Gastrocnemius medialis (tissue), 4 donors: ENCODE measurements around the gene FOXF1.

Experiments
- POLR2A ChIP-seq, 2 donors: fragments of 450-650 bp; IDR thresholded peaks; one replicate each; pipeline ENCODE4 v1.6.1; 2017; ENCODE audit warnings: antibody characterized with exemption in 2 of 2, mild to moderate bottlenecking in 2 of 2, moderate library complexity in 2 of 2
- TF ChIP-seq, protein P1 (sequence below), 5 experiments: fragments of 450-650 bp in 3 of 5; fragments of 200-600 bp in 2 of 5; sonication (generic) in 2 of 5; IDR thresholded peaks in 4 of 5; conservative IDR thresholded peaks in 1 of 5; 1 replicate in 4 of 5; 2 replicates in 1 of 5; pipeline ENCODE4 v1.5.1; 2016 to 2019; ENCODE audit warnings: antibody characterized with exemption in 5 of 5, mild to moderate bottlenecking in 3 of 5, moderate library complexity in 3 of 5

DNA sequence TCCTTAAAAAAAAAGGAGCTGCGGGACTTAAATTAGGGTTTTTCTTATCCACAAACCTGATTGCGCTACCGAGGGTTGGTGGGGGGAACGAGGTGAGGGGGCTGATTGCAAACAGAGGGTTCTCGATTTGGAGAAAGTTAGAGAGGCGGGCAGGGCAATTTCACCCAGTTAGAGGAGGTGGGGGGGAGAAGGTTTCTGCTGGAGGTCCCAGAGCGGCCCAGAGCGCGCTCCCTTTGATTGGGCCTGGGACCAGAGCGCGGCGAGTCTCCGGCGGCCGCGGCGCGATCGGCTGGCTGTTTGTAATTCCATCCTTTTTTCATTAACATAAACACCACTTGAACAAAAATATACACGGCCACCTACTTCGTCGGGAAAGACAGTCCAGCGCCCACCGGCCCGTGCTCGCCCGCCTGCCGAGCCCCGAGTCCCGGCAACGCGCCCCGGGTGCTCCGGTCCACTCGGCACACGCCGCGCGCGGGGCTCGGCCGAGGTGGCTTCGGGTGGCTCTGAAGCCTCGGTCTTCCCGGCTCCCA is 13.3 kb upstream of the FOXF1 start:
- TF ChIP-seq, protein P1, sequence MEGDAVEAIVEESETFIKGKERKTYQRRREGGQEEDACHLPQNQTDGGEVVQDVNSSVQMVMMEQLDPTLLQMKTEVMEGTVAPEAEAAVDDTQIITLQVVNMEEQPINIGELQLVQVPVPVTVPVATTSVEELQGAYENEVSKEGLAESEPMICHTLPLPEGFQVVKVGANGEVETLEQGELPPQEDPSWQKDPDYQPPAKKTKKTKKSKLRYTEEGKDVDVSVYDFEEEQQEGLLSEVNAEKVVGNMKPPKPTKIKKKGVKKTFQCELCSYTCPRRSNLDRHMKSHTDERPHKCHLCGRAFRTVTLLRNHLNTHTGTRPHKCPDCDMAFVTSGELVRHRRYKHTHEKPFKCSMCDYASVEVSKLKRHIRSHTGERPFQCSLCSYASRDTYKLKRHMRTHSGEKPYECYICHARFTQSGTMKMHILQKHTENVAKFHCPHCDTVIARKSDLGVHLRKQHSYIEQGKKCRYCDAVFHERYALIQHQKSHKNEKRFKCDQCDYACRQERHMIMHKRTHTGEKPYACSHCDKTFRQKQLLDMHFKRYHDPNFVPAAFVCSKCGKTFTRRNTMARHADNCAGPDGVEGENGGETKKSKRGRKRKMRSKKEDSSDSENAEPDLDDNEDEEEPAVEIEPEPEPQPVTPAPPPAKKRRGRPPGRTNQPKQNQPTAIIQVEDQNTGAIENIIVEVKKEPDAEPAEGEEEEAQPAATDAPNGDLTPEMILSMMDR (IDR thresholded peaks at IDR 0.05 in 4 of 5, conservative IDR thresholded peaks at IDR 0.05 in 1 of 5): no peak
- no peak for TF ChIP-seq POLR2A (IDR thresholded peaks at IDR 0.05)
